GM21723 (cell line): ENCODE results near the gene TRPM6.

Experiments used
- ATAC-seq: cut with Tn5 transposase; IDR thresholded peaks from one replicate; pipeline ENCODE4 v1.9.1; 2021; ENCODE audit warnings: mild to moderate bottlenecking, moderate library complexity; ENCODE audit not compliant: unreplicated experiment

The TRPM6 gene

GRCh38 chr9:74721696-74722660 is 165.7 kb downstream of the TRPM6 start:
- no peak for ATAC-seq

GRCh38 chr9:74719306-74719705 is 168.4 kb downstream of the TRPM6 start:
- no peak for ATAC-seq

- ATAC-seq, result no peak
These were observed 169.0 kb downstream of the TRPM6 start for GRCh38 chr9:74718709-74719108.

GRCh38 chr9:74711341-74711740 is 176.4 kb downstream of the TRPM6 start:
- ATAC-seq, result no peak

GRCh38 chr9:74697535-74697934 is 190.2 kb downstream of the TRPM6 start:
- no peak for ATAC-seq

- no peak for ATAC-seq
These were observed 191.2 kb downstream of the TRPM6 start for GRCh38 chr9:74696520-74696919.

- ATAC-seq, result no peak
These were observed 196.7 kb downstream of the TRPM6 start for GRCh38 chr9:74691058-74691457.

GRCh38 chr9:74683322-74683721 is 204.4 kb downstream of the TRPM6 start:
- no peak for ATAC-seq

GRCh38 chr9:74681906-74682305 is 205.8 kb downstream of the TRPM6 start:
- no peak for ATAC-seq

GRCh38 chr9:74674077-74674476 is 213.6 kb downstream of the TRPM6 start:
- no peak for ATAC-seq
